ENCODE results near the gene HERC6. TPM values are rescaled to one million over a fixed set of nuclear protein-coding genes. Genes with fewer than 3 reads are reported as not detected.

HERC6 gene
- total and polyA plus RNA-seq, 2 donors (not counting 1 experiment from before 2014, with no cell fraction given), result 5.1 to 10.9 TPM

DNA sequence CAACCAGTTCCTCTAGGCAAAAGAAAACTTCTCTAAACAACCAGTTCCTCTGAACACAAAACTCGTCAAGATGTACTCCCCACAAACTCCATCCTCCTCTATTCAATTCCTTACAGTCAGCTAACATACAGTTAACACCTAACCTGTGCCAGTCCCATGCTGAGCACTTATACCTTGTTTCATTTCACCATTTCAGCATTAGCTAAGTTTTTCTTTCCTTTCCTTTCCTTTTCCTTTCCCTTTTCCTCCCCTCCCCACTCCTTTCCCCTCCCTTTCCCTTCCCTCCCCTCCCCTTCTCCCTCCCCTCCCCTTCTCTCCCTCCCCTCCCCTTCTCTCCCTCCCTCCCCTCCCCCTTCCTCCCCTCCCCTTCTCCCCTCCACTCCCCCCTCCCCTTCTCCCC lies 13.1 kb downstream of the HERC6 start:
- H3K27me3 ChIP-seq (replicated peaks in 1 of 4; ENCODE audit: control extremely low read depth in 1 of 4, control insufficient read depth in 3 of 4, insufficient read depth in 4 of 4, low read length in 3 of 4), result no peaks in the 10 kb centered on the region
- H3K27ac Mint-ChIP-seq, result no peak overlapping the region
- H4K20me1 ChIP-seq (ENCODE audit: control insufficient read depth, insufficient read depth, low read length, poor library complexity, severe bottlenecking), result no peaks in the 10 kb centered on the region
- ATAC-seq (ENCODE audit: low read depth), result no peak
- CTCF ChIA-PET, result interaction anchor here (1.1 kb wide), 1 partner anchor 8 kb away, joined by 4 read pairs; no protein-coding TSS in a partner anchor
- no peak overlapping the region for H3K4me3 Mint-ChIP-seq
- WGBS (ENCODE audit: insufficient coverage), result 83% methylated on average over 1 of the region's 1 CpG
- H3K4me1 ChIP-seq (ENCODE audit: control insufficient read depth in 2 of 2, insufficient read depth in 2 of 2, low read length in 2 of 2), result no peaks in the 10 kb centered on the region
- H3K27me3 Mint-ChIP-seq, result no peaks in the 10 kb centered on the region
- TF ChIP-seq EZH2 (IDR thresholded peaks at IDR 0.05; ENCODE audit: borderline replicate concordance, insufficient read depth, low read depth, low read length, poor library complexity, severe bottlenecking), result no peak
- TF ChIP-seq, protein P1, sequence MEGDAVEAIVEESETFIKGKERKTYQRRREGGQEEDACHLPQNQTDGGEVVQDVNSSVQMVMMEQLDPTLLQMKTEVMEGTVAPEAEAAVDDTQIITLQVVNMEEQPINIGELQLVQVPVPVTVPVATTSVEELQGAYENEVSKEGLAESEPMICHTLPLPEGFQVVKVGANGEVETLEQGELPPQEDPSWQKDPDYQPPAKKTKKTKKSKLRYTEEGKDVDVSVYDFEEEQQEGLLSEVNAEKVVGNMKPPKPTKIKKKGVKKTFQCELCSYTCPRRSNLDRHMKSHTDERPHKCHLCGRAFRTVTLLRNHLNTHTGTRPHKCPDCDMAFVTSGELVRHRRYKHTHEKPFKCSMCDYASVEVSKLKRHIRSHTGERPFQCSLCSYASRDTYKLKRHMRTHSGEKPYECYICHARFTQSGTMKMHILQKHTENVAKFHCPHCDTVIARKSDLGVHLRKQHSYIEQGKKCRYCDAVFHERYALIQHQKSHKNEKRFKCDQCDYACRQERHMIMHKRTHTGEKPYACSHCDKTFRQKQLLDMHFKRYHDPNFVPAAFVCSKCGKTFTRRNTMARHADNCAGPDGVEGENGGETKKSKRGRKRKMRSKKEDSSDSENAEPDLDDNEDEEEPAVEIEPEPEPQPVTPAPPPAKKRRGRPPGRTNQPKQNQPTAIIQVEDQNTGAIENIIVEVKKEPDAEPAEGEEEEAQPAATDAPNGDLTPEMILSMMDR (IDR thresholded peaks at IDR 0.05), result no peak
- no peaks in the 10 kb centered on the region for H3K9me3 ChIP-seq (ENCODE audit: control extremely low read depth in 1 of 3, control insufficient read depth in 2 of 3, insufficient read depth in 1 of 3, low read length in 2 of 3)
- POLR2A ChIA-PET, result no interaction called here
- intact Hi-C loops (cut with micrococcal nuclease), result no loop called here
- H3K4me3 ChIP-seq (ENCODE audit: control extremely low read depth in 1 of 5, extremely low read depth in 1 of 5, insufficient read depth in 1 of 5, low read depth in 2 of 5, low read length in 4 of 5), result no peak overlapping the region
- peaks cover 6 to 20% of the 10 kb centered on the region in 2 experiments for H3K36me3 ChIP-seq (replicated peaks in 1 of 2; ENCODE audit: control extremely low read depth in 1 of 2, control insufficient read depth in 1 of 2, extremely low read depth in 1 of 2, insufficient read depth in 2 of 2, low read length in 1 of 2)
- no peak overlapping the region for H2AFZ ChIP-seq (ENCODE audit: insufficient read depth, low read depth, low read length, poor library complexity, severe bottlenecking)
- H3K9me3 Mint-ChIP-seq (ENCODE audit: insufficient read depth), result no peaks in the 10 kb centered on the region
- no peak overlapping the region for H3K4me2 ChIP-seq (replicated peaks; ENCODE audit: low read depth, low read length, poor library complexity, severe bottlenecking)
- no peak overlapping the region for H3K9ac ChIP-seq (ENCODE audit: low read length)
- DNase-seq, result no peak
- no peak overlapping the region for H3K27ac ChIP-seq (ENCODE audit: low read length in 2 of 2)
- H3K4me1 Mint-ChIP-seq, result no peaks in the 10 kb centered on the region
- no peaks in the 10 kb centered on the region for H3K79me2 ChIP-seq (ENCODE audit: control insufficient read depth, insufficient read depth, low read length)

DNA sequence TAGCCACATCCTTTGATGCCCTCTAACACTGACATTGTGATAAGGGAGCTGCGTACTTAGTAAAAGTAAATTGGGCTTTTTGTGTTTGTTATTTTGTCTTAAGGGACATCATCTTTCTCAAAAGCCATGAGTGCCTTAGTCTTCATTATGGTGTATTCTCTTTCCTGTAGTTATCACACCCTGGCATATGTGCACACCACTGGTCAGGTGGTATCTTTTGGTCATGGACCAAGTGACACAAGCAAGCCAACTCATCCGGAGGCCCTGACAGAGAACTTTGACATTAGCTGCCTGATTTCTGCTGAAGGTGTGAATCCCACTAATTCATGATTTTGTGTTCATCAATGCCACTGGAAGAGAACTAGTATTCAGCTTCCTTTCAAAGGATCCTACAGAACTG lies 18.0 kb downstream of the HERC6 start:
- ATAC-seq (ENCODE audit: low read depth) (no peak), DNase-seq (no peak)
- Mint-ChIP-seq H3K27ac (no peak overlapping the region), H3K4me3 (no peak overlapping the region), H3K4me1 (peaks cover 2% of the 10 kb centered on the region), H3K9me3 (ENCODE audit: insufficient read depth) (no peaks in the 10 kb centered on the region), H3K27me3 (no peaks in the 10 kb centered on the region)
- Histone ChIP-seq H3K9ac (ENCODE audit: low read length) (no peak overlapping the region), H3K27ac (ENCODE audit: low read length in 2 of 2) (no peak overlapping the region), H4K20me1 (ENCODE audit: control insufficient read depth, insufficient read depth, low read length, poor library complexity, severe bottlenecking) (no peaks in the 10 kb centered on the region), H3K27me3 (replicated peaks in 1 of 4; ENCODE audit: control extremely low read depth in 1 of 4, control insufficient read depth in 3 of 4, insufficient read depth in 4 of 4, low read length in 3 of 4) (no peaks in the 10 kb centered on the region), H3K4me1 (ENCODE audit: control insufficient read depth in 2 of 2, insufficient read depth in 2 of 2, low read length in 2 of 2) (no peaks in the 10 kb centered on the region), H3K4me2 (replicated peaks; ENCODE audit: low read depth, low read length, poor library complexity, severe bottlenecking) (no peak overlapping the region), H3K36me3 (replicated peaks in 1 of 2; ENCODE audit: control extremely low read depth in 1 of 2, control insufficient read depth in 1 of 2, extremely low read depth in 1 of 2, insufficient read depth in 2 of 2, low read length in 1 of 2) (peaks cover 4 to 30% of the 10 kb centered on the region in 2 experiments), H2AFZ (ENCODE audit: insufficient read depth, low read depth, low read length, poor library complexity, severe bottlenecking) (no peak overlapping the region), H3K9me3 (ENCODE audit: control extremely low read depth in 1 of 3, control insufficient read depth in 2 of 3, insufficient read depth in 1 of 3, low read length in 2 of 3) (no peaks in the 10 kb centered on the region), H3K4me3 (ENCODE audit: control extremely low read depth in 1 of 5, extremely low read depth in 1 of 5, insufficient read depth in 1 of 5, low read depth in 2 of 5, low read length in 4 of 5) (no peak overlapping the region), H3K79me2 (ENCODE audit: control insufficient read depth, insufficient read depth, low read length) (no peaks in the 10 kb centered on the region)
- ChIA-PET POLR2A (no interaction called here), CTCF (no interaction called here)
- 100% methylated on average over 1 of the region's 2 CpGs for WGBS (ENCODE audit: insufficient coverage)
- intact Hi-C loops (cut with micrococcal nuclease), result no loop called here
- TF ChIP-seq EZH2 (IDR thresholded peaks at IDR 0.05; ENCODE audit: borderline replicate concordance, insufficient read depth, low read depth, low read length, poor library complexity, severe bottlenecking), result no peak
- TF ChIP-seq, protein P1 (IDR thresholded peaks at IDR 0.05), result no peak
